GM06990 (cell line): ENCODE results near the gene POU5F2.

Experiments
- DNase-seq: peaks from one replicate; pipeline ENCODE4 v3.0.0-alpha.2; 2011; ENCODE audit not compliant: insufficient read length; ENCODE audit errors: extremely low read depth
- H3K27me3 ChIP-seq: replicated peaks from 2 replicates; pipeline ENCODE4 v1.6.0; 2011; ENCODE audit warnings: low read length; ENCODE audit not compliant: control insufficient read depth, insufficient read depth
- H3K36me3 ChIP-seq: 2 replicates; pipeline ENCODE4 v1.5.1; 2011; ENCODE audit warnings: low read length; ENCODE audit not compliant: control insufficient read depth, insufficient read depth
- H3K4me3 ChIP-seq: replicated peaks from 2 replicates; pipeline ENCODE4 v1.5.1; 2011; ENCODE audit warnings: low read depth, mild to moderate bottlenecking, control low read depth, low read length
- CTCF ChIP-seq: IDR thresholded peaks from 2 replicates; pipeline ENCODE4 v1.5.1; 2011; ENCODE audit warnings: low read length, control low read depth, mild to moderate bottlenecking, inconsistent platforms; ENCODE audit not compliant: insufficient read depth, poor library complexity, severe bottlenecking

POU5F2 gene

GRCh38 chr5:93716453-93716852 lies 24.9 kb downstream of the POU5F2 start:
- no peak for DNase-seq
- no peaks in the 10 kb centered on the region for H3K36me3 ChIP-seq
- H3K4me3 ChIP-seq, result no peak overlapping the region
- no peak for TF ChIP-seq CTCF
- H3K27me3 ChIP-seq, result no peaks in the 10 kb centered on the region

DNA sequence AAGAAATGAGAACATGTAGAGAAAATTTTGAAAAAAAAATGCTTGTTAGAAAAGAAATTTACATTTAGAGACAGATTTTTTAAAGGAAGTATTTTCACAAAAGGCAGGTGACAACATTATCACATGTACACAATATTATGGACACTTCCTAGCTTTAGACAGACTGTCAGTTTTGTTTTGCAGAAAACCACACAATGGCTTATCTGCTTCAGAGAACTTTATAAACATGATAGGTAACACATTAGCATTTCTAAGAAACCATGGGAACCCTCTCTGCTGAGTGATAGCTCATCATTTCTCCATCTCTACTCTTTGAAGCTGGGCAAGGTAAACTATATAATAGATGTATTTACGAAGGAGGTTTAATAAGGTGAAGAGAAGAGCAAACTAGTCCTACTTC lies 25.6 kb downstream of the POU5F2 start:
- H3K36me3 ChIP-seq, result no peaks in the 10 kb centered on the region
- H3K27me3 ChIP-seq, result no peaks in the 10 kb centered on the region
- no peak for DNase-seq
- no peak overlapping the region for H3K4me3 ChIP-seq
- no peak for TF ChIP-seq CTCF

DNA sequence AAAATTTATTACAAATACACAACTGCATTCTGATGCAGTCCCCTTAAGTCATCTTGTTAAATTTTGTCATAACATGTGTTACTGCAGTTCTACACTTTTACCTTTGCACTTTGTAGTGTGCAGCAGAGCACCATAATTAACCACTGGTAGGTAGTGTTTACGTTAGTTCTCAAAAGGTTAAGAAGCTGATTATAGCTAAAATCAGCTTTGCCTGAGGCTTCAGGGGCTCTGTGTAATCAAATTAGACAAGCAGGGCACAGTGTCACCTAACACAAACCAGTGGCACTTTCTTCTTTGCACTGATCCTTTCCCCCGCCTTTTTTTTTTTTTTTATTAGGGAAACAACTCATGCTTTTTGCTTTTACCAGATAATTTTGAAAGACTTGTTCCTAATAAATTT lies 26.1 kb downstream of the POU5F2 start:
- Histone ChIP-seq H3K27me3 (no peaks in the 10 kb centered on the region), H3K36me3 (no peaks in the 10 kb centered on the region), H3K4me3 (no peak overlapping the region)
- no peak for DNase-seq
- no peak for TF ChIP-seq CTCF

GRCh38 chr5:93708442-93708841 lies 33.0 kb downstream of the POU5F2 start:
- TF ChIP-seq CTCF, result no peak
- DNase-seq, result no peak
- H3K36me3 ChIP-seq, result no peaks in the 10 kb centered on the region
- H3K27me3 ChIP-seq, result no peaks in the 10 kb centered on the region
- no peak overlapping the region for H3K4me3 ChIP-seq

GRCh38 chr5:93705896-93706295 lies 35.5 kb downstream of the POU5F2 start:
- Histone ChIP-seq H3K27me3 (no peaks in the 10 kb centered on the region), H3K4me3 (no peak overlapping the region), H3K36me3 (no peaks in the 10 kb centered on the region)
- DNase-seq, result no peak
- TF ChIP-seq CTCF, result no peak

DNA sequence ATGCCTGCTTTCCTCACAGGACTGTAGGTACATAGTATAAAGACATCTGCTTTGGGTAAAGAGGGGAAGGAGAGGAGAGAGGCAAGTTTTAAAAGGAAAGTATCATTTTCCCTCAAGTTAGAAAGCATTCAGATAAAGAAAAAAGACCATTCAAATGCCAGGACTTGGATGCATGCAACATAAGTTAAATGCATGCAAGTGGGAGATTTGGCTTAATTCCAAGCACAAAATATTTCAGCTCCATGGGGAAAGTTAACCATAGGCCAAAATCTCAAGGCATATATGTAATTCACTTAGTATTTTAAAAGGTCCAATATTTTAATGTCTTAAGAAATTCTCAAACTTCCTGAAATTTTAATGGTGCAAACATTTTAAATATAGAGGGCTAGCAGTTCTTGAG lies 36.4 kb downstream of the POU5F2 start:
- H3K4me3 ChIP-seq, result no peak overlapping the region

More for the DNA sequence above, 36.4 kb downstream of the POU5F2 start:
- no peak for DNase-seq
- no peak for TF ChIP-seq CTCF
- H3K27me3 ChIP-seq, result no peaks in the 10 kb centered on the region
- no peaks in the 10 kb centered on the region for H3K36me3 ChIP-seq
